Measurements from ENCODE around the gene MYO9A.
A peak's percentile ranks its signal among the peaks of the same experiment; 100 is the strongest.

MYO9A gene

DNA sequence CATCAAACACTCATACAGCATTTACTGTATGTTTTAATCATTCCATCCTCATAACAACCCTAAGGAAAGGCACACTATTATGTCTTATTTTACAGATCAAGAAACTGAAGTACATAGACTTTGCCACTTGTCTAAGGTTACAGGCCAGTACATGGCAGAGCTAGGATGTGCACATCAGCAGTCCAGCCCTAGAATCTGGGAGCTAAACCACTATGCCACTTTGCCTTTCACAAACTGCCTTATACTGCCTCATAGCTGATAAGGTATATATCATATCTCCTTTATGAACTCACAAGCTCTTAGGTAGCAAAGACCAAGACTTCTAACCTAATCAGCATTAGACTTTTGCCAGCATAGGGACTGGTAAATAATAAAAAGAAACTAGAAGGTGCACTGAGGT lies 49.1 kb downstream of the MYO9A start:
- Mint-ChIP-seq H3K4me3 (no peak overlapping the region), H3K27ac (no peak overlapping the region), H3K36me3 (ENCODE audit: low read depth) (peaks cover 6% of the 10 kb centered on the region), H3K4me1 (peaks cover 8% of the 10 kb centered on the region), H3K9me3 (peaks cover 3% of the 10 kb centered on the region), H3K27me3 (ENCODE audit: low read depth) (no peaks in the 10 kb centered on the region)
- TF ChIP-seq, protein P1, sequence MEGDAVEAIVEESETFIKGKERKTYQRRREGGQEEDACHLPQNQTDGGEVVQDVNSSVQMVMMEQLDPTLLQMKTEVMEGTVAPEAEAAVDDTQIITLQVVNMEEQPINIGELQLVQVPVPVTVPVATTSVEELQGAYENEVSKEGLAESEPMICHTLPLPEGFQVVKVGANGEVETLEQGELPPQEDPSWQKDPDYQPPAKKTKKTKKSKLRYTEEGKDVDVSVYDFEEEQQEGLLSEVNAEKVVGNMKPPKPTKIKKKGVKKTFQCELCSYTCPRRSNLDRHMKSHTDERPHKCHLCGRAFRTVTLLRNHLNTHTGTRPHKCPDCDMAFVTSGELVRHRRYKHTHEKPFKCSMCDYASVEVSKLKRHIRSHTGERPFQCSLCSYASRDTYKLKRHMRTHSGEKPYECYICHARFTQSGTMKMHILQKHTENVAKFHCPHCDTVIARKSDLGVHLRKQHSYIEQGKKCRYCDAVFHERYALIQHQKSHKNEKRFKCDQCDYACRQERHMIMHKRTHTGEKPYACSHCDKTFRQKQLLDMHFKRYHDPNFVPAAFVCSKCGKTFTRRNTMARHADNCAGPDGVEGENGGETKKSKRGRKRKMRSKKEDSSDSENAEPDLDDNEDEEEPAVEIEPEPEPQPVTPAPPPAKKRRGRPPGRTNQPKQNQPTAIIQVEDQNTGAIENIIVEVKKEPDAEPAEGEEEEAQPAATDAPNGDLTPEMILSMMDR (IDR thresholded peaks at IDR 0.05; ENCODE audit: unreplicated experiment in 3 of 3), result no peak

DNA sequence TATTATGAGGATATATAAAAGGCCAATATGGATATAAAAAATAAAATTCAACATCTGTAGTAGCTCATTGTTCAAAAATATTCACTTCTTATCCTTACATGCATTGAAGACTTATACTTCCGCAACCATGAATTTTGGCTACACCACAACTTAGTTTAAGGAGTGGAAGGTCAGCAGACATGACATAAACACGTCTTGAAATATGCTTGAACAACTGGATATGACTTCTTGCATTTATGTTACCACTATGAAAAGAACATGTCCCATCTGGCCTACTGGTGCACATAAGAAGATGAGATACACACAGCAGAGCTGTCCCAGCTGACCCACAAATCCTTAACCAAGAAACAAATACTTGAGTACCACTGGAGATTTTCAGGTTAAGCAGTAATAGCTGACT lies 52.1 kb downstream of the MYO9A start:
- H3K27me3 Mint-ChIP-seq (ENCODE audit: low read depth), result no peaks in the 10 kb centered on the region
- TF ChIP-seq, protein P1 (IDR thresholded peaks at IDR 0.05; ENCODE audit: unreplicated experiment in 3 of 3), result no peak
- H3K27ac Mint-ChIP-seq, result peak overlapping the region in 2 of 3 experiments; percentile 32 to 71
- H3K4me1 Mint-ChIP-seq, result peaks cover 7% of the 10 kb centered on the region
- H3K9me3 Mint-ChIP-seq, result peaks cover 3% of the 10 kb centered on the region
- no peak overlapping the region for H3K4me3 Mint-ChIP-seq
- peaks cover 21% of the 10 kb centered on the region for H3K36me3 Mint-ChIP-seq (ENCODE audit: low read depth)

DNA sequence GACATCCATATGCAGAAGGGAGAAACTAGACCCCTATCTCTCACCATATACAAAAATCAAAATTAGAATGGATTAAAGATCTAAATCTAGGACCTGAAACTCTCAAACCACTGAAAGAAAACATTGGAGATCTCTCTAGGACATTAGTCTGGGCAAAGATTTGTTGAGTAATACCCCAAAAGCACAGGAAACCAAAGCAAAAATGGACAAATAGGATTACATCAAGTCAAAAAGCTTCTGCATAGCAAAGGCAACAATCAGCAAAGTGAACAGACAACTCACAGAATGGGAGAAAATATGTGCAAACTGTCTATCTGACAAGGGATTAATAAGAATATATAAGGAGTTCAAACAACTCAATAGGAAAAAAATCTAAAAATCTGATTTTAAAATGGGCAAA lies 54.8 kb downstream of the MYO9A start:
- Mint-ChIP-seq H3K9me3 (peaks cover 3% of the 10 kb centered on the region), H3K4me3 (no peak overlapping the region), H3K4me1 (peaks cover 10% of the 10 kb centered on the region), H3K36me3 (ENCODE audit: low read depth) (peaks cover 21% of the 10 kb centered on the region), H3K27ac (no peak overlapping the region), H3K27me3 (ENCODE audit: low read depth) (no peaks in the 10 kb centered on the region)
- TF ChIP-seq, protein P1 (IDR thresholded peaks at IDR 0.05; ENCODE audit: unreplicated experiment in 3 of 3), result no peak

DNA sequence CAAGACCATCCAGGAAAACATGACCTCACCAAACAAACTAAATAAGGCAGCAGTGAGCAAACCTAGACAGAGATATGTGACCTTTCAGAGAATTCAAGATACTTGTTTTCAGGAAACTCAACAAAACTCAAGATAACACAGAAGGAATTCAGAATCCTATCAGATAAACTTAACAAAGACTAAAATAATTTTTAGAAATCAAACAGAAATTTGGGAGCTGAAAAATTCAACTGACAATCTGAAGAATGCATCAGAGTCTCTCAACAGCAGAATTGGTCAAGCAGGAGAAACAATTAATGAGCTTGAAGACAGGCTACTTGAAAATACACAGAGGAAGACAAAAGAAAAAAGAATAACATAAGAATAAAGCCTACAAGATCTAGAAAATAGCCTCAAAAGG lies 55.6 kb downstream of the MYO9A start:
- no peaks in the 10 kb centered on the region for H3K27me3 Mint-ChIP-seq (ENCODE audit: low read depth)

DNA sequence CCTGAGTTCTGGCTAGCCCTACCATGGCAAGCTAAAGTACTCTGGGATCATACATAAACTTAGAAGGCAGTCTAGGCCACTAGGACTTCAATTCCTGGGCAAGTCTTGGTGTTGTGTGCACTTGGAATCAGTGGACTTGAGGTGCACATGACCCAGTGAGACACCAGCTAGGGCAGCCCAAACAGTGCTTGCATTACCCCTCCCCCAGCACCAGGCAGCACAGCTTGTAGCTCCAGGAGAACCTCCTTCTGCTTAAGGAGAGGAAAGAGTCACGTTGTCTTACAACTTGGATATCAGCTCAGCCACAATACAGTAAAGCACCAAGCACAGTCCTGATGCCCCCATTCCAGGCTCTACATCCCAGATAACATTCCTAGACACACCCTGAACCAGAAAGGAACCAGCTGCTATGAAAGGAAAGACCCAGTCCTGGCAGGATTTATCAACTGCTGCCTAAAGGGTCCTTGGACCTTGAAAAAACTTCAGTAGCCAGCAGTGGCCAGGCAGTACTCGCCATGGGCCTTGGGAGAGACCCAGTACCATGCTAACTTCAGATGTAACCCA lies 57.2 kb downstream of the MYO9A start:
- peaks cover 21% of the 10 kb centered on the region for H3K36me3 Mint-ChIP-seq (ENCODE audit: low read depth)
- no peak overlapping the region for H3K4me3 Mint-ChIP-seq
- H3K27ac Mint-ChIP-seq, result no peak overlapping the region
- H3K4me1 Mint-ChIP-seq, result peaks cover 16% of the 10 kb centered on the region
- TF ChIP-seq, protein P1 (IDR thresholded peaks at IDR 0.05; ENCODE audit: unreplicated experiment in 3 of 3), result no peak
- no peaks in the 10 kb centered on the region for H3K27me3 Mint-ChIP-seq (ENCODE audit: low read depth)
- peaks cover 3% of the 10 kb centered on the region for H3K9me3 Mint-ChIP-seq

More for the DNA sequence above, 55.6 kb downstream of the MYO9A start:
- no peak overlapping the region for H3K27ac Mint-ChIP-seq
- H3K4me3 Mint-ChIP-seq, result no peak overlapping the region
- TF ChIP-seq, protein P1 (IDR thresholded peaks at IDR 0.05; ENCODE audit: unreplicated experiment in 3 of 3), result no peak
- peaks cover 3% of the 10 kb centered on the region for H3K9me3 Mint-ChIP-seq
- H3K4me1 Mint-ChIP-seq, result peaks cover 13% of the 10 kb centered on the region
- H3K36me3 Mint-ChIP-seq (ENCODE audit: low read depth), result peaks cover 21% of the 10 kb centered on the region

DNA sequence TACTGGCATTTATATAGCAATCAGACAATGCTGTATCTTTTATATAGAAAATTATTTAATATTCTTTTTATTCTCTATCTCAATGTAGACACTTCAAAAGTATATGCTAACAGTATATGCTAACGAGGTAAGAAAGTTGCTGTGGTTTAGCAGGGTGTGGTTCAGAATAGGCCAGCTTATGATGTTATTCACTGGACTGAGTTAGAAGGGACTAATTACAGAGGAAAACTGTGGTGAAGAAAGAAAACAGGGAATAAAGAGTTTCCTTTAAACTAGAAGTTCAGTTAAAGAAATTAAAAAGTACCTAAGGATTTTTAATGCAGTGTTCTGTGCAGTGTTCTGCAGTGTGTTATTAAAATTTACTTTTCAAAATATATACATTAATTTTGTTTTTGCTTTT lies 59.4 kb downstream of the MYO9A start:
- H3K27ac Mint-ChIP-seq, result peak overlapping the region in 2 of 3 experiments; percentile 35 to 36
- H3K9me3 Mint-ChIP-seq, result no peaks in the 10 kb centered on the region
- no peak overlapping the region for H3K4me3 Mint-ChIP-seq
- TF ChIP-seq, protein P1 (IDR thresholded peaks at IDR 0.05; ENCODE audit: unreplicated experiment in 3 of 3), result no peak
- peaks cover 17% of the 10 kb centered on the region for H3K36me3 Mint-ChIP-seq (ENCODE audit: low read depth)
- peaks cover 16% of the 10 kb centered on the region for H3K4me1 Mint-ChIP-seq
- no peaks in the 10 kb centered on the region for H3K27me3 Mint-ChIP-seq (ENCODE audit: low read depth)

Measured in nephron (organoid).